ENCODE results near the gene PDE4D. TPM values are rescaled to one million over a fixed set of nuclear protein-coding genes. Genes with fewer than 3 reads are reported as not detected.

Gene PDE4D
- total RNA-seq, 1 donor from 2014 or later = 14.2 TPM

DNA sequence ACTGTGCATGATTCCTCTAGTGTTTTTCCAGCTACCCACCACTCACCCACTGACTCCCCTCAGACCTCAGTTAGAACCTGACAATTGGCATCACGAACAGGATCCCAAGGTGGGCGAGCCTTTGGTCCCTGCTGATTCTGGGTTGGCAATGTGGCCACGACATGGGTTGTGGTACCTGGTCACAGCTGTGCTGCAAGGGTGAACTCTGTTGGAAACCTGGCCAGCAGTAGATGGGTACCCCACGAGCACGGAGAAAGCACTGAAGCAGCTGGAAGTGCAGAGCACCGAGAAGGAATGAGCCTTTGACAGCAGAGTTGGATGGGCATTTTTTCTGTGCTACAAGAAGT lies 180.1 kb downstream of the PDE4D start:
- DNase-seq (ENCODE audit: low read depth) (no peak), FAIRE-seq (no peak)
- Histone ChIP-seq H3K4me3 (ENCODE audit: insufficient read depth, low read depth, low read length) (no peak overlapping the region), H3K4me1 (ENCODE audit: insufficient read depth, low read length) (peaks cover 13% of the 10 kb centered on the region), H3K4me2 (ENCODE audit: low read length) (no peak overlapping the region), H3K79me2 (ENCODE audit: insufficient read depth, low read length) (no peaks in the 10 kb centered on the region), H3K9ac (ENCODE audit: low read length) (no peak overlapping the region), H3K27ac (ENCODE audit: low read depth, low read length) (no peak overlapping the region), H3K27me3 (ENCODE audit: insufficient read depth, low read length) (no peaks in the 10 kb centered on the region), H2AFZ (ENCODE audit: low read depth, low read length) (no peak overlapping the region), H3K36me3 (ENCODE audit: insufficient read depth, low read length) (no peaks in the 10 kb centered on the region), H3K9me3 (ENCODE audit: insufficient read depth, low read depth, low read length) (peaks cover 3% of the 10 kb centered on the region), H4K20me1 (ENCODE audit: insufficient read depth, low read length) (no peaks in the 10 kb centered on the region)
- peaks cover 8% of the 10 kb centered on the region for H3K4me1 Mint-ChIP-seq (ENCODE audit: low read depth, unreplicated experiment)
- H3K27ac Mint-ChIP-seq (ENCODE audit: unreplicated experiment) = no peak overlapping the region
- H3K36me3 Mint-ChIP-seq (ENCODE audit: low read depth, unreplicated experiment) = peaks cover 7% of the 10 kb centered on the region
- H3K9me3 Mint-ChIP-seq (ENCODE audit: unreplicated experiment) = peaks cover 11% of the 10 kb centered on the region
- no peak for TF ChIP-seq EZH2 (IDR thresholded peaks at IDR 0.05; ENCODE audit: insufficient read depth, low read length)
- no peaks in the 10 kb centered on the region for H3K27me3 Mint-ChIP-seq (ENCODE audit: low read depth, unreplicated experiment)
- H3K4me3 Mint-ChIP-seq (ENCODE audit: unreplicated experiment) = no peak overlapping the region

DNA sequence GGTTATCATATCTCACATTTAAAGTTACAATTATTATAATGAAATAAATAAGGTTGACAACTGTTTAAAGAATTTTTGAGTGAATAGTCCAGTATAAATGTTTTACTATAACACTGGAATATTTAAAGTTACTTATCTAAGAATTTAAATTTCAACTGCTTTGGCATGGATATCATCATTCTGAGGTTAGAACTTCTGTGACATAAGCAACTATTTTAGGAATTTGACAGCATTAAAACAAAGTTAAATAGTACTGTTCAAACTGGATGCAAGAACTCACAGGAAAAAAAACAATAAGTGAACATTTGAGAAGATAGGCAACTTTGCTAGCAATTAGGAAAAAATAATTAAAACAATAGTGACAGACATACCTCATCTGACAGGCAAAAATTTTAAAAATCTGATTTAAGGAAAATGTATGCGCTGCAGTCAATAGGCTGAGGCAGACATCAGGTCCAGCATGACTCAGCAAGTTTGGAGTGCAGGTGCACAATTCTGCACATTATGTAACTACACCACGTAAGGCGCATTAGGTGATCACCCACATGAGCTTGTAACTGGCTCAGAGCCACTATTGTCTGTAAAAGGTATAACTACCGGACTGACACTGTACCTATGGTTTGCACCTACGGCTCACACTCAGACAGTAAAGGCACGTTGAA lies 180.6 kb downstream of the PDE4D start:
- Histone ChIP-seq H3K9ac (ENCODE audit: low read length) (no peak overlapping the region), H3K4me3 (ENCODE audit: insufficient read depth, low read depth, low read length) (no peak overlapping the region), H3K36me3 (ENCODE audit: insufficient read depth, low read length) (no peaks in the 10 kb centered on the region), H3K4me2 (ENCODE audit: low read length) (no peak overlapping the region), H4K20me1 (ENCODE audit: insufficient read depth, low read length) (no peaks in the 10 kb centered on the region), H3K79me2 (ENCODE audit: insufficient read depth, low read length) (no peaks in the 10 kb centered on the region), H3K27ac (ENCODE audit: low read depth, low read length) (no peak overlapping the region), H3K9me3 (ENCODE audit: insufficient read depth, low read depth, low read length) (peaks cover 3% of the 10 kb centered on the region), H2AFZ (ENCODE audit: low read depth, low read length) (no peak overlapping the region), H3K4me1 (ENCODE audit: insufficient read depth, low read length) (peaks cover 13% of the 10 kb centered on the region), H3K27me3 (ENCODE audit: insufficient read depth, low read length) (no peaks in the 10 kb centered on the region)
- TF ChIP-seq, protein P1, sequence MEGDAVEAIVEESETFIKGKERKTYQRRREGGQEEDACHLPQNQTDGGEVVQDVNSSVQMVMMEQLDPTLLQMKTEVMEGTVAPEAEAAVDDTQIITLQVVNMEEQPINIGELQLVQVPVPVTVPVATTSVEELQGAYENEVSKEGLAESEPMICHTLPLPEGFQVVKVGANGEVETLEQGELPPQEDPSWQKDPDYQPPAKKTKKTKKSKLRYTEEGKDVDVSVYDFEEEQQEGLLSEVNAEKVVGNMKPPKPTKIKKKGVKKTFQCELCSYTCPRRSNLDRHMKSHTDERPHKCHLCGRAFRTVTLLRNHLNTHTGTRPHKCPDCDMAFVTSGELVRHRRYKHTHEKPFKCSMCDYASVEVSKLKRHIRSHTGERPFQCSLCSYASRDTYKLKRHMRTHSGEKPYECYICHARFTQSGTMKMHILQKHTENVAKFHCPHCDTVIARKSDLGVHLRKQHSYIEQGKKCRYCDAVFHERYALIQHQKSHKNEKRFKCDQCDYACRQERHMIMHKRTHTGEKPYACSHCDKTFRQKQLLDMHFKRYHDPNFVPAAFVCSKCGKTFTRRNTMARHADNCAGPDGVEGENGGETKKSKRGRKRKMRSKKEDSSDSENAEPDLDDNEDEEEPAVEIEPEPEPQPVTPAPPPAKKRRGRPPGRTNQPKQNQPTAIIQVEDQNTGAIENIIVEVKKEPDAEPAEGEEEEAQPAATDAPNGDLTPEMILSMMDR (IDR thresholded peaks at IDR 0.05; ENCODE audit: insufficient read depth, low read depth, low read length) = no peak
- TF ChIP-seq EZH2 (IDR thresholded peaks at IDR 0.05; ENCODE audit: insufficient read depth, low read length) = no peak
- no peak overlapping the region for H3K27ac Mint-ChIP-seq (ENCODE audit: unreplicated experiment)
- peak; percentile 32 for DNase-seq (ENCODE audit: low read depth)
- no peaks in the 10 kb centered on the region for H3K27me3 Mint-ChIP-seq (ENCODE audit: low read depth, unreplicated experiment)
- peaks cover 8% of the 10 kb centered on the region for H3K4me1 Mint-ChIP-seq (ENCODE audit: low read depth, unreplicated experiment)
- H3K36me3 Mint-ChIP-seq (ENCODE audit: low read depth, unreplicated experiment) = peaks cover 7% of the 10 kb centered on the region
- no peak for FAIRE-seq
- H3K9me3 Mint-ChIP-seq (ENCODE audit: unreplicated experiment) = peaks cover 11% of the 10 kb centered on the region
- no peak overlapping the region for H3K4me3 Mint-ChIP-seq (ENCODE audit: unreplicated experiment)

DNA sequence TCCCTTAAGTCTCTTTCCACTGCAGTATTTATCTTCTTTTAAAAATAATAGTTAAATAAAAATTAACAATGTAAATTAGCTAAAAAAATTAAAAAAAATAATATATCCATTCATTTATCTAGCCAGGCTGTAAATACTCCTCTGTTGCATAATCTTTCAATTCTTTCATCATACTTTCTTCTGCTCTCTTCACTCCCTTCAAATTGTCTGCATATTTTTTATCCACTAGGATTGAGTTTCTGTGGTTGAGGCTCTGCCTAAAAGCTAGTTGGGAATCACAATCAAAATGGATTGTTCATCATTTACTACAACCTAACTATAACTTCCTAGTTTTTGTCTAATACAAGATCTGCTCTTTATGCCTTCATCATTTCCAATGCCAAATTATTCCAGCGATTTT lies 182.2 kb downstream of the PDE4D start:
- Histone ChIP-seq H3K27me3 (ENCODE audit: insufficient read depth, low read length) (no peaks in the 10 kb centered on the region), H3K9me3 (ENCODE audit: insufficient read depth, low read depth, low read length) (peaks cover 3% of the 10 kb centered on the region), H3K4me3 (ENCODE audit: insufficient read depth, low read depth, low read length) (no peak overlapping the region), H3K4me2 (ENCODE audit: low read length) (no peak overlapping the region), H3K36me3 (ENCODE audit: insufficient read depth, low read length) (no peaks in the 10 kb centered on the region), H3K4me1 (ENCODE audit: insufficient read depth, low read length) (peaks cover 13% of the 10 kb centered on the region), H3K9ac (ENCODE audit: low read length) (no peak overlapping the region), H3K79me2 (ENCODE audit: insufficient read depth, low read length) (no peaks in the 10 kb centered on the region), H4K20me1 (ENCODE audit: insufficient read depth, low read length) (no peaks in the 10 kb centered on the region), H2AFZ (ENCODE audit: low read depth, low read length) (no peak overlapping the region), H3K27ac (ENCODE audit: low read depth, low read length) (no peak overlapping the region)
- H3K36me3 Mint-ChIP-seq (ENCODE audit: low read depth, unreplicated experiment) = peaks cover 7% of the 10 kb centered on the region
- peaks cover 8% of the 10 kb centered on the region for H3K4me1 Mint-ChIP-seq (ENCODE audit: low read depth, unreplicated experiment)
- peaks cover 11% of the 10 kb centered on the region for H3K9me3 Mint-ChIP-seq (ENCODE audit: unreplicated experiment)
- H3K27me3 Mint-ChIP-seq (ENCODE audit: low read depth, unreplicated experiment) = no peaks in the 10 kb centered on the region
- H3K4me3 Mint-ChIP-seq (ENCODE audit: unreplicated experiment) = no peak overlapping the region
- DNase-seq (ENCODE audit: low read depth) (peak; percentile 26), FAIRE-seq (no peak)
- H3K27ac Mint-ChIP-seq (ENCODE audit: unreplicated experiment) = no peak overlapping the region
- TF ChIP-seq EZH2 (IDR thresholded peaks at IDR 0.05; ENCODE audit: insufficient read depth, low read length) = no peak
- TF ChIP-seq, protein P1 (IDR thresholded peaks at IDR 0.05; ENCODE audit: insufficient read depth, low read depth, low read length) = no peak

All from astrocyte (in vitro differentiated cells and primary cell).